ENCODE measurements around the gene HS3ST1.

HS3ST1 gene

GRCh38 chr4:11435557-11435956, 6.9 kb upstream of the HS3ST1 start:
- no peak for TF ChIP-seq POLR2AphosphoS5 (IDR thresholded peaks at IDR 0.05; ENCODE audit: low read depth, low read length)
- TF ChIP-seq SIN3A (IDR thresholded peaks at IDR 0.05; ENCODE audit: borderline replicate concordance, insufficient read depth, low read length), result no peak
- no peak for TF ChIP-seq REST (IDR thresholded peaks at IDR 0.05; ENCODE audit: insufficient read depth in 1 of 2, low read depth in 2 of 2, low read length in 2 of 2)
- no peak for TF ChIP-seq TAF1 (IDR thresholded peaks at IDR 0.05; ENCODE audit: borderline replicate concordance, insufficient read depth, low read length)
- no peak for TF ChIP-seq FOXP2 (optimal IDR thresholded peaks at IDR 0.05; ENCODE audit: borderline replicate concordance, extremely low read depth, extremely low read length, insufficient read depth)

- TF ChIP-seq TAF1 (IDR thresholded peaks at IDR 0.05; ENCODE audit: borderline replicate concordance, insufficient read depth, low read length), result no peak
- no peak for TF ChIP-seq SIN3A (IDR thresholded peaks at IDR 0.05; ENCODE audit: borderline replicate concordance, insufficient read depth, low read length)
- TF ChIP-seq REST (IDR thresholded peaks at IDR 0.05; ENCODE audit: insufficient read depth in 1 of 2, low read depth in 2 of 2, low read length in 2 of 2), result no peak
- TF ChIP-seq POLR2AphosphoS5 (IDR thresholded peaks at IDR 0.05; ENCODE audit: low read depth, low read length), result no peak
- no peak for TF ChIP-seq FOXP2 (optimal IDR thresholded peaks at IDR 0.05; ENCODE audit: borderline replicate concordance, extremely low read depth, extremely low read length, insufficient read depth)
Measured at GRCh38 chr4:11431111-11431510, 2.4 kb upstream of the HS3ST1 start.

- TF ChIP-seq SIN3A (IDR thresholded peaks at IDR 0.05; ENCODE audit: borderline replicate concordance, insufficient read depth, low read length) (no peak), POLR2AphosphoS5 (IDR thresholded peaks at IDR 0.05; ENCODE audit: low read depth, low read length) (no peak), REST (IDR thresholded peaks at IDR 0.05; ENCODE audit: insufficient read depth in 1 of 2, low read depth in 2 of 2, low read length in 2 of 2) (no peak), FOXP2 (optimal IDR thresholded peaks at IDR 0.05; ENCODE audit: borderline replicate concordance, extremely low read depth, extremely low read length, insufficient read depth) (no peak), TAF1 (IDR thresholded peaks at IDR 0.05; ENCODE audit: borderline replicate concordance, insufficient read depth, low read length) (no peak)
Measured at GRCh38 chr4:11430536-11430935, 1.8 kb upstream of the HS3ST1 start.

- no peak for TF ChIP-seq REST (IDR thresholded peaks at IDR 0.05; ENCODE audit: insufficient read depth in 1 of 2, low read depth in 2 of 2, low read length in 2 of 2)
- TF ChIP-seq TAF1 (IDR thresholded peaks at IDR 0.05; ENCODE audit: borderline replicate concordance, insufficient read depth, low read length), result no peak
- no peak for TF ChIP-seq POLR2AphosphoS5 (IDR thresholded peaks at IDR 0.05; ENCODE audit: low read depth, low read length)
- no peak for TF ChIP-seq SIN3A (IDR thresholded peaks at IDR 0.05; ENCODE audit: borderline replicate concordance, insufficient read depth, low read length)
- TF ChIP-seq FOXP2 (optimal IDR thresholded peaks at IDR 0.05; ENCODE audit: borderline replicate concordance, extremely low read depth, extremely low read length, insufficient read depth), result no peak
Measured at GRCh38 chr4:11429699-11430045, 978 bp upstream of the HS3ST1 start.
